K562 (cell line): Measurements from ENCODE around the gene RREB1. TPM values are rescaled to one million over a fixed set of nuclear protein-coding genes. Genes with fewer than 3 reads are reported as not detected.
A peak's percentile ranks its signal among the peaks of the same experiment; 100 is the strongest.

Experiments used
- ATAC-seq: fragments of 200-7000 bp; cut with Tn5 transposase; 3 replicates; pipeline ENCODE4 v1.9.1; 2020; ENCODE audit warnings: moderate library complexity
- BruUV-seq: library from RNA; stranded (reverse); fragments of 400-500 nt; replicated peaks from 2 replicates; lab custom pipeline; 2021; lab: Mats Ljungman, UMichigan
- CTCF ChIA-PET: fragments of 300-600 bp; formaldehyde crosslinking; extraction: SDS; loops from one replicate; lab custom pipeline; 2021; ENCODE audit warnings: low intra/inter-chr PET ratio; lab: Yijun Ruan, JAX
- POLR2A ChIA-PET: fragments of 300-600, 350-650 bp; sonication (Branson Sonifier 250); formaldehyde crosslinking; extraction: SDS; loops from one replicate; lab custom pipeline; 2021; ENCODE audit warnings: antibody characterized with exemption, inconsistent platforms; lab: Yijun Ruan, JAX
- DNase-seq, 4 experiments: peaks; one replicate each; pipeline versions ENCODE4 v3.0.0 to v3.0.0-alpha.2; 2011 to 2018; ENCODE audit warnings: low spot score in 3 of 4, mixed read lengths in 3 of 4; ENCODE audit errors: extremely low read depth in 1 of 4
- FAIRE-seq: peaks from 2 replicates; lab custom pipeline; 2011; peaks lifted over from hg19 to GRCh38; lab: Jason Lieb, UNC
- H2AFZ ChIP-seq: 2 replicates; pipeline ENCODE4 v1.6.0; 2011; ENCODE audit warnings: low read depth, low read length, control low read depth, inconsistent platforms
- H3K27ac ChIP-seq: fragments of 200-600 bp; 3 replicates; pipeline ENCODE4 v1.8.0; 2011; ENCODE audit warnings: low read depth, mild to moderate bottlenecking, control low read depth, inconsistent platforms, low read length, moderate library complexity, mixed read lengths; ENCODE audit errors: extremely low read depth
- H3K27me3 ChIP-seq, 2 experiments: fragments of 300-600 bp in 1 of 2; 2 replicates in 1 of 2; 3 replicates in 1 of 2; pipeline versions ENCODE4 v1.6.0 to v1.8.0; 2011; ENCODE audit warnings: inconsistent platforms in 2 of 2, low read length in 2 of 2, mild to moderate bottlenecking in 1 of 2, mixed read lengths in 1 of 2, moderate library complexity in 1 of 2; ENCODE audit not compliant: control insufficient read depth in 2 of 2, insufficient read depth in 2 of 2
- H3K36me3 ChIP-seq: fragments of 300-600 bp; 3 replicates; pipeline ENCODE4 v1.8.0; 2011; ENCODE audit warnings: mild to moderate bottlenecking, low read length, inconsistent platforms; ENCODE audit not compliant: control insufficient read depth, insufficient read depth
- H3K4me1 ChIP-seq, 2 experiments: fragments of 200-600 bp in 1 of 2; replicated peaks in 1 of 2; 2 replicates in 1 of 2; 3 replicates in 1 of 2; pipeline versions ENCODE4 v1.5.1 to v1.8.0; 2011; ENCODE audit warnings: inconsistent platforms in 2 of 2, low read length in 2 of 2, mild to moderate bottlenecking in 1 of 2, mixed read lengths in 1 of 2, moderate library complexity in 1 of 2; ENCODE audit not compliant: control insufficient read depth in 2 of 2, insufficient read depth in 2 of 2
- H3K4me2 ChIP-seq: 2 replicates; pipeline ENCODE4 v1.6.1; 2011; ENCODE audit warnings: low read length, control low read depth, inconsistent platforms, mixed read lengths; ENCODE audit not compliant: insufficient read depth
- H3K4me3 ChIP-seq: fragments of 200-600 bp; sonication (generic), shearing (Covaris generic); 2 replicates; pipeline ENCODE4 v1.5.1; 2016; ENCODE audit warnings: control low read depth, inconsistent platforms
- H3K79me2 ChIP-seq: fragments of 200-600 bp; 3 replicates; pipeline ENCODE4 v1.8.0; 2011; ENCODE audit warnings: low read length, inconsistent platforms; ENCODE audit not compliant: control insufficient read depth, insufficient read depth
- H3K9ac ChIP-seq, 2 experiments: 2 replicates each; pipeline versions ENCODE4 v1.6.0 to v1.6.1; 2011; ENCODE audit warnings: low read depth in 2 of 2, low read length in 2 of 2, control low read depth in 1 of 2, inconsistent platforms in 1 of 2, mild to moderate bottlenecking in 1 of 2, mixed read lengths in 1 of 2; ENCODE audit not compliant: insufficient read depth in 1 of 2
- H3K9me1 ChIP-seq: one replicate; pipeline ENCODE4 v1.6.0; 2011; ENCODE audit warnings: inconsistent platforms, mild to moderate bottlenecking, low read length, moderate library complexity; ENCODE audit not compliant: control insufficient read depth, insufficient read depth
- H3K9me3 ChIP-seq: replicated peaks from 2 replicates; pipeline ENCODE4 v1.5.1; 2011; ENCODE audit warnings: low read depth, low read length, inconsistent platforms; ENCODE audit not compliant: control insufficient read depth, insufficient read depth
- H4K20me1 ChIP-seq: replicated peaks from 2 replicates; pipeline ENCODE4 v1.6.1; 2011; ENCODE audit warnings: low read length, inconsistent platforms, mixed read lengths; ENCODE audit not compliant: control insufficient read depth, insufficient read depth
- HBP1 ChIP-seq: fragments of 450-650 bp; formaldehyde crosslinking; IDR thresholded peaks from 2 replicates; pipeline ENCODE4 v1.4.0; 2022; ENCODE audit warnings: missing genetic modification characterization
- HDGF ChIP-seq: fragments of 450-650 bp; IDR thresholded peaks from 2 replicates; pipeline ENCODE4 v1.6.1; 2016
- KAT2B ChIP-seq: IDR thresholded peaks from one replicate; pipeline ENCODE4 v1.6.1; 2012; ENCODE audit warnings: low read depth, mild to moderate bottlenecking, control low read depth, inconsistent platforms, low read length, moderate library complexity
- PCBP2 ChIP-seq: fragments of 200-400 bp; formaldehyde crosslinking; IDR thresholded peaks from 2 replicates; pipeline ENCODE4 v1.6.1; 2018; ENCODE audit warnings: low read length, low read depth, mild to moderate bottlenecking, moderate library complexity; ENCODE audit not compliant: poor library complexity, severe bottlenecking
- YY1 ChIP-seq, 3 experiments: IDR thresholded peaks; 2 replicates each; pipeline ENCODE4 v1.6.1; 2011; ENCODE audit warnings: low read length in 2 of 3, mild to moderate bottlenecking in 2 of 3, moderate library complexity in 2 of 3, borderline replicate concordance in 1 of 3, control low read depth in 1 of 3, low read depth in 1 of 3; ENCODE audit not compliant: insufficient read depth in 3 of 3, insufficient replicate concordance in 2 of 3, control insufficient read depth in 1 of 3, insufficient read length in 1 of 3; ENCODE audit errors: extremely low read depth in 1 of 3
- WGBS: fragments of 100-300 bp; shearing (Covaris generic); methylation state at CpG from one replicate; pipeline ENCODE4 v1.1.6; 2016; ENCODE audit warnings: low coverage, mixed read lengths; ENCODE audit not compliant: insufficient coverage; ENCODE audit errors: missing lambda C conversion rate; 5-methylcytosine and 5-hydroxymethylcytosine counted together
- in situ Hi-C: fragments of 300-500 bp; cut with MboI; formaldehyde crosslinking; loops from 4 replicates; pipeline ENCODE4 v1.15.0; 2018; ENCODE audit warnings: inconsistent platforms, mixed read lengths
- intact Hi-C: fragments of 100-400 bp; cut with micrococcal nuclease; formaldehyde crosslinking; loops from 2 replicates; pipeline ENCODE4 v1.14.2; 2022
- polyA plus RNA-seq, 8 experiments: library from polyadenylated mRNA; depleted of rRNA in 4 of 8; stranded (reverse) in 5 of 8; unstranded in 3 of 8; fragments of >200 nt; fragmentation: Nextera tagmentation in 2 of 8; fragmentation: Illumina TruSeq in 1 of 8; extraction: Ambion mirVana in 2 of 8; extraction: Trizol in 1 of 8; gene quantifications; 2 replicates each; pipeline versions ENCODE4 v1.2.1 to v1.2.3, GENCODE V29; 2011 to 2014; ENCODE audit warnings: inconsistent platforms in 1 of 8, missing spikeins in 1 of 8
- total RNA-seq, 7 experiments: library from RNA; depleted of rRNA in 6 of 7; stranded (reverse); fragments of >200 nt in 6 of 7; fragmentation: Illumina TruSeq in 2 of 7; extraction: Trizol in 2 of 7; gene quantifications; 2 replicates each; pipeline versions ENCODE4 v1.2.1 to v1.2.3, GENCODE V29; 2011 to 2021; ENCODE audit warnings: low replicate concordance in 1 of 7

Gene RREB1
- total and polyA plus RNA-seq, 9 of the 15 experiments (the other 6 are each of a cell fraction or from before 2014, with no cell fraction given): 3.3 to 64.2 (median 19.3) TPM

- WGBS: 89% methylated on average over 2 of the region's 2 CpGs
- Histone ChIP-seq H3K79me2 (peaks cover 3% of the 10 kb centered on the region; the same call in 1 of the 3 replicates), H3K9me1 (no peaks in the 10 kb centered on the region), H3K4me3 (no peak overlapping the region), H3K27ac (no peak overlapping the region), H3K4me1 (no peaks in the 10 kb centered on the region), H3K27me3 (no peaks in the 10 kb centered on the region), H3K9me3 (no peaks in the 10 kb centered on the region), H3K9ac (no peak overlapping the region), H4K20me1 (no peaks in the 10 kb centered on the region), H3K4me2 (no peak overlapping the region), H3K36me3 (peaks cover 93% of the 10 kb centered on the region), H2AFZ (no peak overlapping the region)
- TF ChIP-seq KAT2B (no peak), PCBP2 (peak; percentile 81), HBP1 (CRISPR knock-in tag) (peak; percentile 76; the same call in 1 of the 2 replicates)
- ChIA-PET CTCF (no interaction called here), POLR2A (interaction anchor here (0.7 to 2.5 kb wide), 2 partner anchors 16 to 93 kb away, joined by 3 to 7 read pairs; partner anchors contain the start of genes CAGE1, RIOK1 and SSR1)
- intact Hi-C loops: no loop called here
- in situ Hi-C loops: no loop called here
- no TSS peak for BruUV-seq
- no peak for ATAC-seq
- DNase-seq: no peak
- FAIRE-seq: no peak
Observed at GRCh38 chr6:7296602-7297001, 188.8 kb downstream of the RREB1 start.

- peaks cover 93% of the 10 kb centered on the region for H3K36me3 ChIP-seq
- CTCF ChIA-PET: no interaction called here
Observed at GRCh38 chr6:7298113-7298512, 190.4 kb downstream of the RREB1 start.

More at GRCh38 chr6:7298113-7298512, 190.4 kb downstream of the RREB1 start:
- H2AFZ ChIP-seq: no peak overlapping the region
- intact Hi-C loops (no loop called here), in situ Hi-C loops (no loop called here)
- no peak overlapping the region for H3K4me3 ChIP-seq
- H3K9me1 ChIP-seq: no peaks in the 10 kb centered on the region
- ATAC-seq (no peak), DNase-seq (no peak), FAIRE-seq (no peak)
- no TSS peak for BruUV-seq
- H4K20me1 ChIP-seq: no peaks in the 10 kb centered on the region
- H3K27me3 ChIP-seq: no peaks in the 10 kb centered on the region
- H3K27ac ChIP-seq: no peak overlapping the region
- no peaks in the 10 kb centered on the region for H3K4me1 ChIP-seq
- H3K4me2 ChIP-seq: no peak overlapping the region
- peaks cover 6% of the 10 kb centered on the region; the same call in 1 of the 3 replicates for H3K79me2 ChIP-seq
- TF ChIP-seq HDGF: no peak
- TF ChIP-seq YY1 (IDR thresholded peaks at IDR 0.05; ENCODE audit: borderline replicate concordance in 1 of 3, control insufficient read depth in 1 of 3, extremely low read depth in 1 of 3, insufficient read depth in 3 of 3, insufficient read length in 1 of 3, insufficient replicate concordance in 2 of 3, low read depth in 1 of 3, low read length in 2 of 3): no peak
- POLR2A ChIA-PET: interaction anchor here (1.1 kb wide), 1 partner anchor 9 kb away, joined by 5 read pairs; no protein-coding TSS in a partner anchor
- H3K9ac ChIP-seq: no peak overlapping the region
- WGBS: 96% methylated on average over 1 of the region's 1 CpG
- no peaks in the 10 kb centered on the region for H3K9me3 ChIP-seq
